Hepatocyte (in vitro differentiated cells): Measurements from ENCODE around the gene RNU6-9. TPM values are rescaled to one million over a fixed set of nuclear protein-coding genes. Genes with fewer than 3 reads are reported as not detected.

Experiments
- DNase-seq: peaks from one replicate; pipeline ENCODE4 v3.0.0-alpha.2; 2016; ENCODE audit warnings: low spot score
- H2AFZ ChIP-seq: fragments of 200-600 bp; sonication (generic); 2 replicates; pipeline ENCODE4 v1.6.0; 2016; ENCODE audit warnings: antibody characterized with exemption, mild to moderate bottlenecking
- H3K27ac ChIP-seq: fragments of 200-600 bp; sonication (generic); 2 replicates; pipeline ENCODE4 v1.5.1; 2016; ENCODE audit warnings: mild to moderate bottlenecking
- H3K27me3 ChIP-seq: fragments of 200-600 bp; sonication (generic); 2 replicates; pipeline ENCODE4 v1.6.1; 2016
- H3K36me3 ChIP-seq: fragments of 200-600 bp; sonication (generic); replicated peaks from 2 replicates; pipeline ENCODE4 v1.5.1; 2016; ENCODE audit warnings: low read depth; ENCODE audit not compliant: insufficient read depth
- H3K4me1 ChIP-seq: fragments of 200-600 bp; sonication (generic); 2 replicates; pipeline ENCODE4 v1.5.1; 2016; ENCODE audit warnings: mild to moderate bottlenecking, moderate library complexity; ENCODE audit not compliant: insufficient read depth
- H3K4me2 ChIP-seq: fragments of 200-600 bp; sonication (generic); 2 replicates; pipeline ENCODE4 v1.6.0; 2016
- H3K4me3 ChIP-seq: fragments of 200-600 bp; sonication (generic); 2 replicates; pipeline ENCODE4 v1.5.1; 2016; ENCODE audit warnings: mild to moderate bottlenecking
- H3K79me2 ChIP-seq: fragments of 200-600 bp; sonication (generic); 2 replicates; pipeline ENCODE4 v1.6.0; 2017; ENCODE audit warnings: mild to moderate bottlenecking
- H3K9me2 ChIP-seq: fragments of 200-600 bp; sonication (generic); replicated peaks from 2 replicates; pipeline ENCODE4 v1.6.0; 2017; ENCODE audit warnings: mild to moderate bottlenecking; ENCODE audit not compliant: insufficient read depth
- H3K9me3 ChIP-seq: fragments of 200-600 bp; sonication (generic); 2 replicates; pipeline ENCODE4 v1.5.1; 2016; ENCODE audit warnings: low read depth, mild to moderate bottlenecking
- H4K20me1 ChIP-seq: fragments of 200-600 bp; sonication (generic); 2 replicates; pipeline ENCODE4 v1.6.0; 2016; ENCODE audit warnings: mild to moderate bottlenecking; ENCODE audit not compliant: insufficient read depth, poor library complexity, severe bottlenecking
- CTCF ChIP-seq: fragments of 200-600 bp; sonication (generic); IDR thresholded peaks from 2 replicates; pipeline ENCODE4 v1.5.1; 2016; ENCODE audit warnings: antibody characterized with exemption, mild to moderate bottlenecking; ENCODE audit not compliant: poor library complexity
- EZH2 ChIP-seq: fragments of 200-600 bp; sonication (generic); IDR thresholded peaks from 2 replicates; pipeline ENCODE4 v1.6.1; 2016; ENCODE audit warnings: antibody characterized with exemption, mild to moderate bottlenecking, borderline replicate concordance
- EZH2phosphoT487 ChIP-seq: fragments of 200-600 bp; sonication (generic); IDR thresholded peaks from one replicate; pipeline ENCODE4 v1.6.1; 2018; ENCODE audit warnings: antibody characterized with exemption, mild to moderate bottlenecking, low read depth, moderate library complexity; ENCODE audit not compliant: unreplicated experiment, severe bottlenecking
- WGBS: methylation state at CpG from one replicate; pipeline ENCODE4 v1.1.6; 2016; ENCODE audit warnings: low lambda C conversion rate; ENCODE audit errors: missing lambda C conversion rate; 5-methylcytosine and 5-hydroxymethylcytosine counted together
- polyA plus RNA-seq: library from polyadenylated mRNA; unstranded; fragments of >200 nt; fragmentation: Nextera tagmentation; extraction: Ambion mirVana; gene quantifications from 2 replicates; pipeline ENCODE4 v1.2.1, GENCODE V29; 2016
- total RNA-seq: library from RNA; depleted of rRNA; stranded (reverse); fragments of >200 nt; gene quantifications from 2 replicates; pipeline ENCODE4 v1.2.3, GENCODE V29; 2014

RNU6-9 gene
- total and polyA plus RNA-seq, 2 experiments from 2014 or later, result not detected

- Histone ChIP-seq H3K4me1 (peaks cover 36% of the 10 kb centered on the region), H3K27me3 (no peaks in the 10 kb centered on the region), H3K4me2 (peak overlapping the region; percentile 51), H3K9me2 (no peaks in the 10 kb centered on the region), H3K4me3 (no peak overlapping the region), H3K36me3 (no peaks in the 10 kb centered on the region), H2AFZ (no peak overlapping the region), H3K27ac (no peak overlapping the region), H3K9me3 (no peaks in the 10 kb centered on the region), H3K79me2 (peaks cover 91% of the 10 kb centered on the region), H4K20me1 (peaks cover 64% of the 10 kb centered on the region)
- DNase-seq, result no peak
- 98% methylated on average over 6 of the region's 6 CpGs for WGBS
- TF ChIP-seq EZH2phosphoT487 (no peak), CTCF (no peak), EZH2 (no peak)
Observed at GRCh38 chr19:929891-930258, 36.6 kb downstream of the RNU6-9 start.

GRCh38 chr19:931860-932647 lies 38.8 kb downstream of the RNU6-9 start:
- H3K9me3 ChIP-seq, result no peaks in the 10 kb centered on the region
- WGBS, result 93% methylated on average over 24 of the region's 32 CpGs
- H3K79me2 ChIP-seq, result peaks cover 99% of the 10 kb centered on the region
- peak overlapping the region; percentile 77 for H3K27ac ChIP-seq
- no peaks in the 10 kb centered on the region for H3K27me3 ChIP-seq
- no peak for DNase-seq
- H3K36me3 ChIP-seq, result no peaks in the 10 kb centered on the region
- H4K20me1 ChIP-seq, result peaks cover 86% of the 10 kb centered on the region
- H3K4me1 ChIP-seq, result peaks cover 42% of the 10 kb centered on the region
- peak overlapping the region; percentile 74 for H3K4me2 ChIP-seq
- no peak overlapping the region for H3K4me3 ChIP-seq
- H2AFZ ChIP-seq, result no peak overlapping the region
- H3K9me2 ChIP-seq, result no peaks in the 10 kb centered on the region
- TF ChIP-seq EZH2phosphoT487, result no peak
- TF ChIP-seq CTCF, result no peak
- no peak for TF ChIP-seq EZH2

- Histone ChIP-seq H4K20me1 (peaks cover 90% of the 10 kb centered on the region), H3K4me2 (peak overlapping the region; percentile 74), H3K9me2 (no peaks in the 10 kb centered on the region), H3K4me3 (no peak overlapping the region), H3K36me3 (no peaks in the 10 kb centered on the region), H3K4me1 (peaks cover 42% of the 10 kb centered on the region), H3K9me3 (no peaks in the 10 kb centered on the region), H3K27ac (peak overlapping the region; percentile 77), H2AFZ (no peak overlapping the region), H3K27me3 (no peaks in the 10 kb centered on the region), H3K79me2 (peaks cover 98% of the 10 kb centered on the region)
- 49% methylated on average over 53 of the region's 54 CpGs for whole genome bisulfite sequencing
- no peak for DNase-seq
- TF ChIP-seq EZH2phosphoT487 (no peak), EZH2 (no peak), CTCF (no peak)
Observed at GRCh38 chr19:932648-933552, 39.6 kb downstream of the RNU6-9 start.
